IPS DF 4.7 (cell line): ENCODE data around the gene ARG1.
"Not testable (repeated sequence)": the region's sequence is repeated elsewhere in the genome, so short reads cannot be mapped to it uniquely, and the experiment has no call there.

Source experiments
- DNase-seq: peaks from one replicate; pipeline ENCODE4 v3.0.0-alpha.2; 2013; ENCODE audit warnings: low spot score; ENCODE audit errors: extremely low read depth

Gene ARG1

GRCh38 chr6:131572686-131573415 lies at the start of gene ARG1:
Gene ARG1 (plus strand): TSS chr6:131573226. CDS start chr6:131573283, 57 bp downstream.
- DNase-seq: no peak

GRCh38 chr6:131523988-131524673 lies 48.9 kb upstream of the ARG1 start:
- DNase-seq: no peak

- no peak for DNase-seq
Measured at GRCh38 chr6:131524695-131525336, 48.2 kb upstream of the ARG1 start.

- not testable (repeated sequence) for DNase-seq
Measured at GRCh38 chr6:131530936-131531335, 42.1 kb upstream of the ARG1 start.

- DNase-seq: not testable (repeated sequence)
Measured at GRCh38 chr6:131531681-131532080, 41.3 kb upstream of the ARG1 start.

GRCh38 chr6:131532580-131533039 lies 40.4 kb upstream of the ARG1 start:
- DNase-seq: no peak

- not testable (repeated sequence) for DNase-seq
Measured at GRCh38 chr6:131538615-131539014, 34.4 kb upstream of the ARG1 start.

- DNase-seq: no peak
Measured at GRCh38 chr6:131545317-131545716, 27.7 kb upstream of the ARG1 start.

- no peak for DNase-seq
Measured at GRCh38 chr6:131547488-131547887, 25.5 kb upstream of the ARG1 start.

GRCh38 chr6:131548441-131548840 lies 24.6 kb upstream of the ARG1 start:
- no peak for DNase-seq

GRCh38 chr6:131549811-131550210 lies 23.2 kb upstream of the ARG1 start:
- DNase-seq: no peak

GRCh38 chr6:131551902-131552301 lies 21.1 kb upstream of the ARG1 start:
- DNase-seq: no peak

- DNase-seq: no peak
Measured at GRCh38 chr6:131552572-131552971, 20.5 kb upstream of the ARG1 start.

GRCh38 chr6:131555992-131556391 lies 17.0 kb upstream of the ARG1 start:
- no peak for DNase-seq

GRCh38 chr6:131558922-131559321 lies 14.1 kb upstream of the ARG1 start:
- no peak for DNase-seq

GRCh38 chr6:131561925-131562707 lies 10.9 kb upstream of the ARG1 start:
- DNase-seq: no peak

- DNase-seq: no peak
Measured at GRCh38 chr6:131565056-131565455, 8.0 kb upstream of the ARG1 start.

- DNase-seq: no peak
Measured at GRCh38 chr6:131568726-131569125, 4.3 kb upstream of the ARG1 start.

GRCh38 chr6:131574133-131574532 lies 1.1 kb downstream of the ARG1 start:
- DNase-seq: no peak

GRCh38 chr6:131574686-131575085 lies 1.7 kb downstream of the ARG1 start:
- no peak for DNase-seq

GRCh38 chr6:131575834-131576478 lies 2.9 kb downstream of the ARG1 start:
- no peak for DNase-seq
